GM12878 (cell line): ENCODE data around the gene C1QTNF9.

ENCODE experiments used
- CTCF ChIP-seq, 3 experiments: IDR thresholded peaks in 2 of 3; conservative IDR thresholded peaks in 1 of 3; 2 replicates each; pipeline ENCODE4 v1.5.1; 2011; ENCODE audit warnings: low read depth in 3 of 3, low read length in 3 of 3, mild to moderate bottlenecking in 3 of 3, control low read depth in 2 of 3, moderate library complexity in 2 of 3, inconsistent platforms in 1 of 3, mixed read lengths in 1 of 3; ENCODE audit not compliant: control insufficient read depth in 2 of 3, insufficient read depth in 1 of 3; ENCODE audit errors: extremely low read depth in 1 of 3
- EZH2 ChIP-seq: IDR thresholded peaks from 2 replicates; pipeline ENCODE4 v1.6.1; 2012; ENCODE audit warnings: low read depth, mild to moderate bottlenecking, control low read depth, inconsistent platforms, low read length, borderline replicate concordance; ENCODE audit not compliant: control insufficient read depth
- ZNF274 ChIP-seq: IDR thresholded peaks from one replicate; pipeline ENCODE4 v1.8.0; 2011; ENCODE audit not compliant: insufficient read length, insufficient read depth

GRCh38 chr13:24277761-24278160 is 31.6 kb upstream of the C1QTNF9 start:
- TF ChIP-seq CTCF (IDR thresholded peaks at IDR 0.05 in 2 of 3, conservative IDR thresholded peaks at IDR 0.05 in 1 of 3; ENCODE audit: control insufficient read depth in 2 of 3, extremely low read depth in 1 of 3, insufficient read depth in 1 of 3, low read depth in 3 of 3, low read length in 3 of 3) (no peak), ZNF274 (no peak), EZH2 (no peak)
